Anterior cingulate cortex (tissue), 58 donors: ENCODE measurements around the gene SLC16A2.
"Not testable (repeated sequence)": the region's sequence is repeated elsewhere in the genome, so short reads cannot be mapped to it uniquely, and the experiment has no call there.

Experiments used
- DNase-seq, 58 donors: peaks; one replicate each; lab custom pipeline; 2025; lab: John Stamatoyannopoulos, UW

Gene SLC16A2

DNA sequence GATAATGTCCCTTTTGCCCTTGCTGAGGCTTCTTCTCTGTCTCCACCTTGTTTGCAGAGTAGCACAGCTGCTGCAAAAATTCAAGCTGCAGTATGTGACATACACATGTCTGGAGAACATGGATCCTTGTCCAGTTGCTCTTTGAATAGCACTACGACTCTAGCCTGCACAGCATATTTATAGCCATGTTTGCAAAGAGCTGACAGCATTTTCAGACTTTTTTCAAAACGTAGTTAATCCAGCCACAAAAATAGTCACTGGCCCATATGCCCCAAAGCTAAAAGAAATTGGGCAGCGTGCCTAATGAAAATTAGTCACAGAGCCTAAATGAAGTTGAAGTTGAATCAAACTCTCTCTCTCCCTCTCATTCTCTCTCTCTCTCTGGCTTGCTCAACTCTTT is 17.5 kb downstream of the SLC16A2 start:
- DNase-seq = peak in 5 of 58 donors; percentile 0 to 38 (median 7)

DNA sequence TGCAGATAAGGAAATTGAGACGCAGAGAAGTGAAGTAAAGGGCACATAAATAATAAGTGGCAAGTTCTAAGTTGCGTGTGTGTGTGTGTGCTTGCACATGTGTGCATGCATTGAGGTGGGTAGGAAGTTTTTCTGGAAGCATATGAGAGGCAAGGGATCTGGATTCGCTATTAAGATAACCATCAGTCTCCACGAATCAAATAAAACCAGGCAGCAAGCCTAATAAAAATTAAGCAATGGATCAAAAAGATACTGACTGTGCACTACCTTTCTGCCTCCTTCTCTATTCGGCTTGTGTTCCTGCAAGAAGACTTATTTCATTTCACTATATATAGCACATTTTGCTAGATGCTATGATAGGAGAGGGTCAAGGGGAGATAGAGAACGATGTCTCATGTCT is 23.8 kb downstream of the SLC16A2 start:
- no peak for DNase-seq

DNA sequence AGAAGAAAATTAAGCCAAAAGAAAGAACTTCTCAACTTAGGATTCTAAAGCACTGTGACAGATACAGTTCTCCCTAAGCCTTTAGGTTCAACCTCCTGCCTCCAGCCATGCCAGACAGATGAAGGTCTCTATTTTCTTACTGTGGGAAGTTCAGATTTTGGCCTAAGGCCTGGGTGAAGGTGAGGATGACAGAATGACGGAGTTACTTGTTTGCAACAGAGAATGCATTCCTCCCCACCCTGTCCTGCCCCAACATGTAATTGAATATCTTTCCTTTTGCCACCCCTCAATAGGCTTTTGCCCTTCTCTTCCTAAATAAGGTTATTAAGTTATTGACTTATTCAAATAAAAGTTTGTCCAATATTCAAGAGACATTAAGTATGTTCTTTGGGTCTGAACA is 25.6 kb downstream of the SLC16A2 start:
- DNase-seq = no peak

DNA sequence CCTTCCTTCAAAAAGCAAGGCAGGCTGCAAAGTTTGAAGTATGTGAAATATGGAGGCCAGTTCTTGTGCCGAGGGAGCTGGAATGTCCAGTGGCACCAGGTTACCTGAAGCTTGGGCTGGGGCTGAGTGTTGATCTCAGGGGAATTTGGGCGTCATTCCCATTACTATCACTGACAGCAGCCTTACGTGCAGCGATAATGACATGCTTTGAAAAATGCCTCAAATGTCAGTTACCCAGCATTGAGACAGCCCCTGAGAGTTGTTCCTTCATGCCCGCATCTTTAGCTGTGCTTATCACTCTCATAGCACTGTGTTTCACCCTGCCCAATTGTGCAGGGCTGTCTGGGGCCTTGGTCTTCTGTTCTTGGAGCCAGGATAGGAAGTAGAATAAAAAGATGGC is 27.4 kb downstream of the SLC16A2 start:
- DNase-seq = no peak

DNA sequence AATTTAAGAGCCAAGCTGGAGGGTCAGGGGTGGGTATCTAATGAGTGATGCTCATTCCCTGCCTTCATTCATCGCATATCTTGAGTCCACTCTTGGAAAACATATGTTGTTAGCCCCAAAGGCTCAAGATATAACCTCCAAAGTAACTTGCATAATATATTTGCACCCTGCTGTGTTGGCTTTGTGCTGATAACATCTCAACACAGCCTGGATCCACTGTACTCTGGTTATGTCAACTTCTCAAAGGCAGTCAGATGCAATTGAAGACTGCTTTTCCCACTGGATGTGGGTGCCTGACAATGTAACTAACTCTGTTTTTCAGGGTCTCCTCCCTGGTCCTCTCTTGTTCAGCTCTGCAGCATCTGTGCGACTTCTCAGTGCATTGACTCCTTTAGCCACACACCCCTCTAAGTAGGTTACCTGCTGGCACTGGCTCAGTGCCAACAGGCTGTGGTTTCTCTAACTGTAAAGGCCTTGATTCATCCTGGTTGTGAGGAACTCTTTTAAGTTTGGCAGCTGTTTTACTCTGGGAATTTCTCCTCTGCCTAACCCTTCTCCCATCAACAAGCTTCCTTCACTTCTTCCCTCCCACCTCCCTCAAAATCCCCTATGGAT is 28.1 kb downstream of the SLC16A2 start:
- DNase-seq = no peak

DNA sequence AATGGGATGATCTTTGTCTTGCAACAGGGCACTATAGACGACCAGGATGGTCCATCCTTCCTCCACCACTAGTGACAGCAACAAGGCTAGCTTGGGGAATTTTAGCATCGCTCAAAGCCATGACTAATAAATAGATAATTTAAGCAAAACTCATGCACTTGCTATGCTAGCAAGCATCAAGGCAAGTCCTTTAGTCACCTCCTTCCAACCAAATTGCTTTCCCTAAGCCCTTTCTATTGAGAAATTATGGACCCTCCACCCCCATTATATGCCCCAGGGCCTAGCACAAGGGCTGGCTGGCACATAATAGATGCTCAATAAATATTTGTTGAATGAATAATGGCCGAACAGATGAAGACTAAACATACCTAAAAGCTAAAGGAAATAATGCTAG is 28.6 kb downstream of the SLC16A2 start:
- no peak for DNase-seq

DNA sequence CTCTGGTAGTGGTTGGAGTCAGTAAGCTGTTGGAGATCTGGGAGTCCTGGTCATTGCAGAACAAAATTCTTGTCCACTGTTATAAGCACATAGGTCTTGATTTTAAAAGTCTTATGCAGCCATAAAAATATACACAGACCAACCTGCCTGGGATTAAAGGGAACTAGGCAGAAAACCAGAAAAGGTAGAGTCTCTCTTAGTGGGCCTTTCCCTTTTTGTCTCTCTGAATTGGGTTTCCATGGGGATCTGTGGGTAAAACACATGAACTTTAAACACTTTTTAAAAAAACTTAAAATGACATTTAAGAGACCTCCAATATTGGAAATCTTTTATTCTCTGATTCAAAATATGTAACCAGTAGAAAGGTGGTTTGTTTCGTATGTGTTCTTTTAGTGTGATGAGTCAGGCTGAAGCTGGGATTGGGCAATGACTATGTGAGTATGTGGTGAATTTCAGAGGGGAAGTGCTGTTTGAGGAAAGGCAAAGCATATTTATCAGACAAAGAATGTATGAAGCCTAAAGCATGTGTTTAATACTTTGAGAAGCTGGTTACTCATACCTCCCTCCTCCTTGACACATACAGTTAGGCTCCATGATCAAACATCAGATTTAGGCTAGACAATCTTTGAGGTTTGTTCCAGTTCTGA is 29.6 kb downstream of the SLC16A2 start:
- no peak for DNase-seq

DNA sequence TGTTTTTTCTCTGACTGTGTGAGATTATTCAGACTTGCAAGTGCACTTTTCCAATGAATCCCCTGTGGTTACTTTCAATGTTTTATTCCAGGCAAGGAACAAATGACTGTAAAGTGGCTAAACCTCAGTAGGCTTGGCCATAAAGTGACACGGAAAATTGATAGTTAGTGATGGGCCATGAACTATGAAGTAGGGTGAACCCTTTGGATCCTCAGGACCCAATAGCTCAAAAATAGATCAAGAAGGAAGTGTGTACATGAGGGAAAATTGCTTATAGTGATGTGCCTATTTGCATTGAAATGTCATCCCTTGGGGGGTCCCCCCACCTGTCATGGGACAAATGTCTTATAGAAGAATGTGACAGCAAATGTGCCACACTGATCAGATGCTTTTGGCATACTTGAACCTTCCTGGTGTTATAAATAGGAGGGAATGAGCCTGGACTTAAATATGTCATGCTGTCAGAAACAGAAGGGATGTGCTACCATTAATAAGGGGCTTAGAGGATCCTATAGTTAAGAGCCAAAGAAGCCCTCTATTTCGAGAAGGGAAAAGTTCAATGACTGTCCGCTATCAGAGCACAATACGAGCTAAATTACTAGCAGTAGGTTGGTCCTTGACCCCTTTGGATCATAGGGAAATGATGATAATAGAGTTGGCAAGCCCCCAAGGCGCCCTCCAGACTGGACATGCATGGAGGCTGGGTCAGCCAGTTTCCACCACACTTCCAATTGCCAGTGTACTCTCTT is 30.3 kb downstream of the SLC16A2 start:
- DNase-seq = no peak

DNA sequence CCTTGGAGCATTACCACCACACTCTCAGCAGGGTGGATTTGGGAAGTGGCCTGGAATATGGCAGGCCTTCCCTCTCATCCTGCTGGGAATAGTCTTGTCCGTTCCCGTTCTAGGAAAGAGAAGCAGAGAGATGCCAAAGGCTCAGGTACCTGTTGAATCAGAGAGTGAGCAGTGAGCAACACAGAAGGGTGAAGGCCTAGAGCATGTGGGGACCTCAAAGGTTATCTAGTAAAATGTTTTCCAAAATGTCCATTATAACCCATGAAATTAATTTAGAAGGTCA is 30.8 kb downstream of the SLC16A2 start:
- no peak for DNase-seq

DNA sequence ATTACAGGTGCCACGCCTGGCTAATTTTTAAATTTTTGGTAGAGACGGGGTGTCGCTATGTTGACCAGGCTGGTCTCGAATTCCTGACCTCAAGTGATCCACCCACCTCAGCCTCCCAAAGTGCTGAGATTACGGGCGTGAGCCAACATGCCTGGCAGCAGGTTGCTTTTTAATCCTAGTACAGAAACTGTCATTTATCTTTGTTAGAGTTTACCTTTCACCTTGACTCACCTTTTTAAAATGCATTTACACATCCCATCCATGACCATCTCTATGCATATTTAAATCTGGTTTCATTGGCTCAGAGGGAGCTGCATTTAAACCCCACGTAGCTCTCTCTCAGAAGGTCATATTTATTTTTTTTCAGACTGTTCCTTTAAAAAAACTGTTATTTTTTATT is 31.9 kb downstream of the SLC16A2 start:
- DNase-seq = no peak

DNA sequence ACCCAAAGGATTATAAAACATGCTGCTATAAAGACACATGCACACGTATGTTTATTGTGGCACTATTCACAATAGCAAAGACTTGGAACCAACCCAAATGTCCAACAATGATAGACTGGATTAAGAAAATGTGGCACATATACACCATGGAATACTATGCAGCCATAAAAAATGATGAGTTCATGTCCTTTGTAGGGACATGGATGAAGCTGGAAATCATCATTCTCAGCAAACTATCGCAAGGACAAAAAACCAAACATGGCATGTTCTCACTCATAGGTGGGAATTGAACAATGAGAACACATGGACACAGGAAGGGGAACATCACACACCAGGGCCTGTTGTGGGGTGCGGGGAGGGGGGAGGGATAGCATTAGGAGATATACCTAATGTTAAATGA is 32.9 kb downstream of the SLC16A2 start:
- DNase-seq = not testable (repeated sequence)

DNA sequence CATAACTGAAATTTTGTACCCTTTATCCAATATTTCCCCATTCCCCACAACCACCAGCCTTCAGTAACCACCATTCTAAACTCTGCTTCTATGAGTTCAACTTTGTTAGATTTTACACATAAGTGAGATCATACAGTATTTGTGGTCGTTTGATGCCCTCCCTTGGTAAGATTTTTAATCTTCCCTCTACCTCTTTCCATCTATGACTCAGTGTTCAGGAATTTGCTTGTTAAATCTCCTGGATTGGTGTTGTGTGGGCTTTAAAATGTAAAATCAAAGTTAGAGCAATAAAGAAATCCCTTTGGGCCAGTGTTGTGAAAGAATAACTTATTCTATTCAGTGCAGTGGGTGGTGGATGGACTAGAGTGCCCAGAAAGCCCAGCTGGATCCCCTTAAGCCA is 37.4 kb downstream of the SLC16A2 start:
- no peak for DNase-seq

DNA sequence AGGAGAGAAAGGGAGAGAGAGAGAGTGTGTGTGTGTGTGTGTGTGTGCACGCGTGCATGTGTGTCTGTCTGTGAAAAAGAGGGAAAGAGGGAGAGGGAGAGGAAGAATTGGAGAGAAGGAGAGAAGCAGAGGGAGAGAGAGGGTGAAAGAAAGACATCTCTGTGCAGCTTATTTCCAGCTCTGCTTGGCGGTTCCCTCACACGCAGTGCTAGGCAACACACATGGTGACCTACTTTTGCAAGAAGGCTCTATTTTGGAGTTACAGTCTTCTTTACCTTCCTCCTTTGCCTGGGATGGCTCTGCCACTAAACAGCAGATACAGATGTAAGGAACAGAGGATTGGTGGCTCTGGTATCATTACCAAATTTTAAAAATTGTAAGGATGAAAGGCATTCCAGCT is 40.1 kb downstream of the SLC16A2 start:
- peak in 19 of 58 donors; percentile 0 to 44 (median 1) for DNase-seq

DNA sequence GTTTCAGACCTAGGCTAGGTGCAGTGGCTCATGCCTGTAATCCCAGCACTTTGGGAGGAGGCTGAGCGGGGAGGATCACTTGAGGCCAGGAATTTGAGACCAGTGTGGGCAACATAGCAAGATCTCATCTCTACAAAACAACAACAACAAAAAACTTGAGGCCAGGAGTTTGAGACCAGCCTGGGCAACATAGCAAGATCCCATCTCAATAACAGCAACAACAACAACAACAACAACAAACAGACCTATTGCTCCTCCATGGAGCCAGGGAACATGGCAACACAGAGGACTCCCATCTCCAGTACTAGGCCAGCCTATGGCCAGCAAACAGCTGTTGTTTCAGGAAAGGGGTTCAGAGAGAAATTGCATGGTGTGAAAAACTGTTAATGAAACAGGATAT is 43.4 kb downstream of the SLC16A2 start:
- no peak for DNase-seq

DNA sequence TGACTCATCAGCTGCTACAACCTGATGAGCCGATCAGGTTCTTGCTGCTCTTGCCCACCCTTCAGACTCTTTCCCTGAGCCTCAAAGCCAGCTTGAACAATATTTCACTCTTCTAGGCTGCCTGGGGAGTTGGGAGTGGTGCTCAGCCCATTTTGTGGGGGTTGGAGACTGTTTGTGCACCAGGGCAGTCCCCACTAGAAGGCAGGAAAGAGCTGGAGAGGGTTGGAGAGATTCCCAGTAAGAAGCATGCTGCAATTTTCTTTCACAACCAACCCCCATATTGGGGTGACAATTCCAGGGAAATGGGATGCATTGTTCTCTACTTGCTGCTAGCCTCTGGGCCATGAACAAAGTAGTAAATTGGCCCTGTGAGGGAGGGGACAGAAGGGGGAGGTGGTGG is 44.1 kb downstream of the SLC16A2 start:
- no peak for DNase-seq

DNA sequence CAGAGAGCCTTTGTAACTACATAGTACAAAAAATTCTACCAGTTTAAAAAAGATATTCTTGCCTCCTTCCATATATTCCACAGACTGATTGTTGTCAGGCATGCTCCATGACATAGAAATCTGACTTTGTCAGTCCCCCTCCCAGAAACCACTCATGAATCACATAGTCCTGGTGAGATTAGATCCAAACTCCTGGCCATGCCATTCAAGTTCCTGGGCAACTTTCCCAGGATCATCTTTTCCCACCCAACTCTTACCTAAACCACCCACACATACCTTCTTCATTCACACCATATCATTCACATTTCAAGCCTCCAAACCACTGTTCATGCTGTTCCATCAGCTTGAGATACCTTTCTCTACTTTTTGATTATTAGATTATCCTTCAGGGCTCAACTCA is 46.4 kb downstream of the SLC16A2 start:
- no peak for DNase-seq

DNA sequence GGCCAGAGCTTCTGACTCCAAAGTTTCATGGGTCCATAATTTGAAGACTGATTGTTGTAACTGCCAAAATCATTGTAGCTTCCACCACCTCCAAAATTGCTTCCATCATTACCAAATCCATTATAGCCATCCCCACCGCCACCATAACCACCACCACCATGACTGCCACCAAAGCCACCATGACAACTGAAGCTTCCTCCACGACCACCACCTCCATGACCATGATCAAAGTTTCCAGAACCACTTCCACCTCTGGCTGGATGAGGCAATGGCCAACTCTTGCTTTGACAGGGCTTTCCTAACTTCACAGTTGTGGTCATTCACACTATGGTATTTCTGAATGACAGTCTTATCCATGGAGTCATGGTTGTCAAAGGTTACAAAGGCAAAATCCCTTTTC is 51.8 kb downstream of the SLC16A2 start:
- not testable (repeated sequence) for DNase-seq

DNA sequence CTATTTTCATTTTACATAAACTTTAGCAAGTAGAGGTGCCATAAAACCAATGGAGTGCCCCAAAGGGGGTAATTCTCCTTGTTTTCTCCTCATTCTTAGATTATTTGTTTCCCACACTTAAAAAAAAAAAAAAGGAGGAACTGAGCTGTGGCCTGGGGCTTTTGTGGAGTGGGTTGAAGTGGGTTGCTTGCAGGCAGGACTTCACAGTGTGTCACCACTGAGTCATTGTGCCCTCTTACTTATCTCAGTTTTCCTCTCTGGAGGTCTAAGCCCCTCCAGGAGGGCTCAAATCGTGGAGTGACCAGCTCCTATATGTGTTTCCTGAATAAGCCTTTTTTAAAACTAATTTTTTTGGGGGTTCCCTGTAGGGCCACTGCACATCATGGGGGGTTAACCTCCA is 69.0 kb downstream of the SLC16A2 start:
- no peak for DNase-seq

DNA sequence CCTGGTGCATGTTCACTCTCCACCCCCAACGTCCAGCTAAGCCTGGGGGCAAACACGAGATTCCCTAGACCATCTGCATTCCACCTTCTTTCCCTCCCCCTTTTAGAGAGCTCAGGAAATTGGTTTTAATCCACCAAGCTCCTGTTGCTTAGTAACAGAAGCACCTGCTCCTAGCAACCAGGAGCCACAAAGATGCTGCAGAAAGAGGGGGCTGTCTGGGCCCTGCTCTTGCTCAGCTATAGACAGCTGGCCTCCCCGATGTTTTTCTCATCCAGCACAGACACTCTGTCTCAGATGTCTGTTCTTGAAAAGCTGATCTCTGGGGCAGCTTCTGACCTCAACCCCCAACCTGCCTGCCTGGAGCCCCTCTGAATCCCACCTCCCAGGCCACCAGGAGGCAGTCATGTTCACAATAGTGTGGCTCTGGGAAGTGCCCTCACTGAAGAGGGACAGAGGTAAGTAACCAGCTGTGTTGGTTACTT is 71.5 kb downstream of the SLC16A2 start:
- peak in 17 of 58 donors; percentile 0 to 35 (median 1) for DNase-seq

DNA sequence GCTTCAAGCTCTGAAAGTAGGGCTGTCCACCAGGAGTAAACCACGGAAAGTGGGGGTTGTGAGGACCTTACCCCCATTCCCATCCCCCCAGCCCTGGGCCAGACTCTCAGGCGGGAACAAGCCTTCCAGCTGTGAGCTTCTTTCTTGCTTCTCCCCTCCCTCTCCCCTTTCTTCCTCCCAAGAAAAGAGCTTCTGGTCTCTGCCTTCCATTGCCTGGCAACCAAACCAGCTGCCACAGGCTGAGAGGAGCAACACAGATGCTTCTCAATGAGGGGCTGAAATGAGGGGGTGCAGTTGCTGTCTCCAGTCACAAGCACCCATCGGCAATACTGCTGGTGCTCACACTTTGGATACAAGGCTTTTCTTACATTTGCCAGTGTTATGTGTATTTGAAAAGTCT is 72.5 kb downstream of the SLC16A2 start:
- peak in 25 of 58 donors; percentile 1 to 45 (median 8) for DNase-seq

DNA sequence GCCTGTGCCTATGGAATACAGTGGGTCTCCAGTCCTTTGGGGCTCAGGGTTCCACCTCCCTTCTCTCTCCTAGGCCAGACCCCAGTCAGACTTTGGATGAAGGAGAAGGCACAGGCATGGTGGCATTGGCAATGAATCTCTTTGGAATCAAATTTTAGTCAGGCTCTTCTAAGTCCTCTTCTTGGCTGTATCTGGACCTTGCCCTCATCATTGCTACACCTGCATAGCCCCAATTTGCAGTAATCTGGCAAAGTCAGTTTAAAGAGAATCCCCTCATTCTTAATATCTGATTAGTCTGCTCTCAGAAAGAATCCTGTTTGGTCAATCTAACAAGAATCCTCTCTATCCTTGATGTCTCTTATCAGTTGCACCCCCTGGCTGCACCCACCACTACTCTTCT is 77.6 kb downstream of the SLC16A2 start:
- DNase-seq = no peak

DNA sequence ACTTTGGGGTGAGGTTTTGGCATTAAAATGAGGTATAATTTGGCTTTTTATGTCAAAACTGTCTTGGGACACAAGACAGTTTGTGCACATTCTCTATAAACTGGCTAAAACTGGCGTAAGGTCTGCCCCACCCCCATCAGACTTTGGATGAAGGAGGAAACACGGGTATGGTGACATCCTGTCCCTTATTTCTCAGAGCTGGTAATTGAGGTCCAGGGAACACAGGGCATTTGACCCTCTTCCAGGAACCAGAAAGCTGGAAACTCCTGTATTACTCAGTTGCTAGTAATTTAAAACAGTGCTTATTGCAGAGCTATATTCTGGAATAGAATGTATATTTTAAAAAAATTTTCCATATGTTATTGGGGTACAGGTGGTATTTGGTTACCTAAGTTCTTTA is 78.8 kb downstream of the SLC16A2 start:
- no peak for DNase-seq
